Middle frontal gyrus (tissue), 1 donor: Measurements from ENCODE around the gene CAMK4.
A peak's percentile ranks its signal among the peaks of the same experiment; 100 is the strongest.

Experiments used
- DNase-seq: peaks from one replicate; pipeline ENCODE4 v3.0.0-alpha.2; 2015; ENCODE audit warnings: low spot score; ENCODE audit errors: extremely low spot score

CAMK4 gene

DNA sequence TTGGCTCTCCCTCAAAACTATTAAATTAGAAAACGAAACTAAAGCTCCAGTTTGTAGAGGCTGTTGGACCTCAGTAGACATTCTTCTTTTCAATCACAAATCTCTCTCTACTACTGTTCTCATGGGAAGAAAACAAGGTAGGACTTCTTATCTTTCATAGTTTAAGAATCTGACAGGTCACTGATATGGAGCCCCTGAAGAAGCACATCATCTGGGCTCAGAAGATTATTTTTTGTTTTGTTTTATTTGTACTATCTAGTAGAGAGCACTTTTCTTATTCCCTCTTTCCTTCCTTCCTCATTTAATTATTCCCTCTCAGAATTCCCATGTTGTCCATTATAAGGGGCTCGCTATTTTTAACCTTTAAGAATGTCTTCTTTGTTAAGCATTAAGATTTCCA, 261.9 kb downstream of the CAMK4 start:
- DNase-seq = no peak

GRCh38 chr5:111486926-111487325, 262.7 kb downstream of the CAMK4 start:
- DNase-seq = no peak

DNA sequence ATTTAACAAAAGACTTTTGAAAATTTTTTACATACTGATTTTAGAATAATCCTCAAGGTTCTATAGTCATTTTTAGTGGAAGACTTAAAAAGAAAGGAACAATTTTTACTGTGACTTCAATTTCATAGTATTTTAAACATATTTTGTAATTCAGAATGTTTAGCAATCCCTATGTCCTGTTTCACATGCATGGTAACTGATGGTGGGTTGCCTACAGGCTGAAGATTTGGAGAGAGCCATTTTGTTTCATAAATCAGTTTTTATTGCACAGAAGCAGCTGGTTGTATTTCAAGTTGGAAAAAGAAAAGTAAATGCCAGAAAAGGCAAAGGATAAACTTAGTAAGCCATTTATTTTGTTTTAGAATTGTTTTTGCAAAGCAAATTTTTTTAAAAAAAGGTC, 264.2 kb downstream of the CAMK4 start:
- no peak for DNase-seq

- no peak for DNase-seq
These were observed 268.8 kb downstream of the CAMK4 start for GRCh38 chr5:111493031-111493430.

DNA sequence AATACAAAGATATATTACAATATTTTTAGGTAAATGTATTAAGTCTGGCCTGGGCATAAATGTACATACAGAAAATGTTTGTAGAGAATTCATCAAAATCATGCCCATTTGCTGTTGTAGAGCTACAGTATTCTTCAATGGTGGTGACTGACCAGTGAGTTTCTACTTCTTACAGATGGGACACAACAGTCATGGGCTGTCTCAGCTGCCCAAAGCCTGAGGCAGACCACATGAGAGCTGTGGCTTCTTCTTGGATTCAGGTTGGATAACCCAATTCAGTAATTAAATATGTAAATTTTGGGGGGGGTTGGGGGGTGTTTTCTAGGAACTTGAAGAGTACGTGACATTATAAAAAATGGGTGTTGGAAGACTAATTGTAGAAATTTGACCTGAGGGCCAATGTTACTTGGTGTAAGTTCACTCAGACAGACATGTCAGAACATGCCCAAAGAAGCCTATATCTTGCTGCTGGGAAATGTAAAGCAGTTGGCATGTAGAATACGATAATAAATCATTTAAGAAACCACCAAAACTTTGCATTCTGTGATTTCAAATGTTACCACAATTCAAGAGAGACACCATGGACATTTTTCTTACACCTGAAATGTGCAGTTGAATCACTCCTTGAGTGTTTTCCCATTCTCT, 270.3 kb downstream of the CAMK4 start:
- DNase-seq = no peak

- DNase-seq = no peak
These were observed 271.0 kb downstream of the CAMK4 start for GRCh38 chr5:111495159-111495558.

GRCh38 chr5:111498346-111498745, 274.2 kb downstream of the CAMK4 start:
- DNase-seq = no peak

- no peak for DNase-seq
These were observed 278.8 kb downstream of the CAMK4 start for GRCh38 chr5:111502956-111503355.

- no peak for DNase-seq
These were observed 280.9 kb downstream of the CAMK4 start for GRCh38 chr5:111505096-111505495.

- no peak for DNase-seq
These were observed 283.1 kb downstream of the CAMK4 start for GRCh38 chr5:111507276-111507675.

DNA sequence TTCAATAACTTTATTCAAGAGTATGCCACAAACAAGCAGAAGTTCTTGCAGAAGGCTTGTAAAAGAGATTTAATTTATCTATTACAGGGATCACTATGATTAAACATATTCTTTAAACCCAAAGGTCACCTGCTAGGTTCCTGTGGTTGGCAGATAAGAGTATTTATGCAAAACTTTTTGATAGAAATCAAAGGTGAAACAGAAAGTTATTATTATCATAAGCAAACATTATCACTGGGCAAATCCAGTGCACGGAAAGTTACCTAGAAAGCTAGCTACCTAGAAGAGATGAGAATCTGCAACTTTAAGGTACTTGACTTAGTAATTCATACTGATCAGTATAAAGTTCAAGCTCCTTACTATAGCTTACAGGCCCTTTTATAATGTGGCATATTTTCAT, 284.9 kb downstream of the CAMK4 start:
- no peak for DNase-seq

DNA sequence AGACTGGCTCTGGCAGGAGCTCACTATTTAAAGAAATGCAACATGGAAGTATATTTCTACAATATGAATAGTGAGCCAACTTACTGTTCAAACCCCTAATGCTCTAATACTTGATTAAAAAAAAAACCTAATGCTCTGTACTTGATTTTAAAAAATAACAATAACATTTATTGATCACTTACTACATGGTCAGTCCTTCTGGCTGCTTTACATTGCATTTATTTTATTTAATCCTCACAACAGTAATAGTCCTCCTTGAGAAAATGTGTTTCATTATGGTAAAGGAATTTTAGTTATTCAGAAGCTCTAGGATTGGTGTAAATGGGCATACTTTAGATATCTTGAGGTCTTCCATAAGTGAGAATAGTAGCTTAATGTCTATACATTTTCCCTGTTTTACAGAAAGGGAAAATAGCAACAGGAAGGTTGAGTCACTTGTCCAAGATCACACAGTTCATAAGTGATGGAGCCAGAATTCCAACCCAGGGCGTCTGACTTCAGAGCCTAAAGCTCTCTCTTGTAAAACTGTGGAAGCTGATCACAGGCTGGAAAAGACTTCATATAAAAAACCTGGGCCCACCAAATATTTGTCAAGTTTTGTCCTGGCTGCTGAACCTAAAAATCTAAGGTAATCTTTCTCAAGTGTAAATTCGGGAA, 287.1 kb downstream of the CAMK4 start:
- no peak for DNase-seq

DNA sequence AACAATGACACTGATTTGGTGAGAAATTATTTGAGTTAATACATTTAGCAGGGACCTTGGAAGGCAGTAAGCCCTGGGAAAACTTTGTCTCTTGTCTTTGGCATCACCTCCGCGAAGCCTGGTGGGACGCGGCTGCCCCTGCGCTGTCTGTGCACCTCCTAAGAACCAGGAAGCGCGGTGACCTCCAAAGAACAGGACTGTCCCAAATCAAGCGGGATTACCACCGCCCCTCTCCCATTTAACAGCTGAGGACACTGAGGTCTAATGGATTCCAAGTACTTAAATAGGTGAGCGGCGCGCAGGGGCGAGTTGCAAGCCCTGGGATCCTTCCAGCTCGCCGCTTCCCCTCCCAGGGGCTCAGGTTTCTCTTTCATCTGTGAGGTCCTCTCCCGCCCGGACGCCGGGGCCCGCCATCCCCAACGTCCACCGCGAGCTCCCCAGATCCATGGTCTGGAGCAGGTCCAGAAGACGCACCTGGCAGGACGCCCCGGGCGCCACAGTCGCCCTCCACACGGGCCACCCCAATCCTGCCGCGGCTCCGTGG, 287.7 kb downstream of the CAMK4 start:
- DNase-seq = no peak

GRCh38 chr5:111512375-111513130, 288.4 kb downstream of the CAMK4 start, which contains the start of gene STARD4:
Gene STARD4 (minus strand): TSS chr5:111512535. CDS start chr5:111507433, 5,102 bp downstream.
- peak; percentile 89 for DNase-seq

GRCh38 chr5:111513131-111513520, 288.9 kb downstream of the CAMK4 start:
- DNase-seq = no peak

- no peak for DNase-seq
These were observed 289.9 kb downstream of the CAMK4 start for GRCh38 chr5:111514087-111514486.

GRCh38 chr5:111517853-111518501, 293.8 kb downstream of the CAMK4 start:
- no peak for DNase-seq

GRCh38 chr5:111518777-111519176, 294.6 kb downstream of the CAMK4 start:
- no peak for DNase-seq

GRCh38 chr5:111520908-111521307, 296.7 kb downstream of the CAMK4 start:
- DNase-seq = no peak

DNA sequence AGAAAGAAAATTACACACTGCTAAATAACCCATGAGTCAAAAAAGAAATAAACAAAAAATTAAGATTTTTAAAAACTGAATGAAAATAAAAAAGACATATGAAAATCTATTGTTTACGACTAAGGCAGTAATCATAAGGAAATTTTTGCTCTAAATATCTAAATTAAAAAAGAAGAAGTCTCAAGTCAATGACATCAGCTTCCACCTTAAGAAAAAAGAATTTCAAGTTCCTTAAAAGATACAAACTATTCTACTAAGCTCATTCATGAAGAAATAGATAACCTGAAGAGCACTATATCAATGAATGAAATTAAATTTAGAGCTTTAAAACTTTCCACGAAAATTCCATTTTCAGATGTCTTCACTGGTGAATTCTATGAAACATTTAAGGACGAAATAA, 303.9 kb downstream of the CAMK4 start:
- DNase-seq = no peak

- no peak for DNase-seq
These were observed 306.1 kb downstream of the CAMK4 start for GRCh38 chr5:111530298-111530740.
